H1 (cell line): ENCODE measurements around the gene ADGRB2.

Experiments
- ATF3 ChIP-seq: IDR thresholded peaks from 2 replicates; pipeline ENCODE4 v1.6.1; 2011; ENCODE audit warnings: low read depth, mild to moderate bottlenecking, low read length; ENCODE audit not compliant: insufficient read depth
- CEBPB ChIP-seq: IDR thresholded peaks from 2 replicates; pipeline ENCODE4 v1.6.1; 2012; ENCODE audit warnings: low read depth, low read length
- CTCF ChIP-seq, 3 experiments: IDR thresholded peaks; 1 replicate in 2 of 3; 2 replicates in 1 of 3; pipeline versions ENCODE4 v1.5.1 to v1.6.1; 2011; ENCODE audit warnings: low read length in 3 of 3, mild to moderate bottlenecking in 3 of 3, inconsistent platforms in 2 of 3, low read depth in 1 of 3, moderate library complexity in 1 of 3; ENCODE audit not compliant: insufficient read depth in 1 of 3; ENCODE audit errors: control extremely low read depth in 1 of 3
- POLR2A ChIP-seq, 2 experiments: IDR thresholded peaks; 1 replicate in 1 of 2; 2 replicates in 1 of 2; pipeline ENCODE4 v1.6.1; 2011; ENCODE audit warnings: low read depth in 2 of 2, low read length in 2 of 2, mild to moderate bottlenecking in 2 of 2; ENCODE audit errors: control extremely low read depth in 1 of 2
- RAD21 ChIP-seq, 2 experiments: IDR thresholded peaks in 1 of 2; conservative IDR thresholded peaks in 1 of 2; 2 replicates each; pipeline ENCODE4 v1.6.1; 2011; ENCODE audit warnings: low read depth in 2 of 2, low read length in 2 of 2, improper control_type of control experiment in 1 of 2, inconsistent platforms in 1 of 2, mild to moderate bottlenecking in 1 of 2, moderate library complexity in 1 of 2
- SAP30 ChIP-seq: fragments of 300-600 bp; sonication (generic); IDR thresholded peaks from 2 replicates; pipeline ENCODE4 v1.7.1; 2012; ENCODE audit warnings: low read length, moderate library complexity, mild to moderate bottlenecking, inconsistent platforms; ENCODE audit not compliant: insufficient read depth, insufficient replicate concordance
- YY1 ChIP-seq: IDR thresholded peaks from 2 replicates; pipeline ENCODE4 v1.6.1; 2011; ENCODE audit warnings: low read depth, mild to moderate bottlenecking, low read length
- TF ChIP-seq, protein P1 (sequence below): IDR thresholded peaks from 2 replicates; pipeline ENCODE4 v1.6.1; 2012; ENCODE audit warnings: inconsistent platforms

- TF ChIP-seq CTCF (IDR thresholded peaks at IDR 0.05; ENCODE audit: control extremely low read depth in 1 of 3, insufficient read depth in 1 of 3, low read depth in 1 of 3, low read length in 3 of 3) (no peak), CEBPB (no peak), POLR2A (IDR thresholded peaks at IDR 0.05; ENCODE audit: control extremely low read depth in 1 of 2, low read depth in 2 of 2, low read length in 2 of 2) (no peak), SAP30 (no peak), RAD21 (IDR thresholded peaks at IDR 0.05 in 1 of 2, conservative IDR thresholded peaks at IDR 0.05 in 1 of 2; ENCODE audit: low read depth in 2 of 2, low read length in 2 of 2) (no peak), ATF3 (no peak), YY1 (no peak)
- TF ChIP-seq, protein P1, sequence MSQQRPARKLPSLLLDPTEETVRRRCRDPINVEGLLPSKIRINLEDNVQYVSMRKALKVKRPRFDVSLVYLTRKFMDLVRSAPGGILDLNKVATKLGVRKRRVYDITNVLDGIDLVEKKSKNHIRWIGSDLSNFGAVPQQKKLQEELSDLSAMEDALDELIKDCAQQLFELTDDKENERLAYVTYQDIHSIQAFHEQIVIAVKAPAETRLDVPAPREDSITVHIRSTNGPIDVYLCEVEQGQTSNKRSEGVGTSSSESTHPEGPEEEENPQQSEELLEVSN: no peak
Observed at GRCh38 chr1:31812158-31812829, 48.2 kb upstream of the ADGRB2 start.
